Panc1 (cell line): ENCODE results near the gene USB1. TPM values are rescaled to one million over a fixed set of nuclear protein-coding genes. Genes with fewer than 3 reads are reported as not detected.

Source experiments
- ATAC-seq: fragments of 200-7000 bp; cut with Tn5 transposase; 2 replicates; pipeline ENCODE4 v1.9.1; 2020; ENCODE audit warnings: mild to moderate bottlenecking, moderate library complexity
- BruUV-seq: library from RNA; stranded (reverse); fragments of 400-500 nt; replicated peaks from 2 replicates; lab custom pipeline; 2021; lab: Mats Ljungman, UMichigan
- CTCF ChIA-PET: fragments of 300-600 bp; sonication (Branson Sonifier 250); formaldehyde crosslinking; loops from one replicate; lab custom pipeline; 2022; ENCODE audit warnings: antibody characterized with exemption; lab: Charles Lee
- POLR2A ChIA-PET: fragments of 300-600 bp; sonication (Branson Sonifier 250); formaldehyde crosslinking; loops from one replicate; lab custom pipeline; 2022; ENCODE audit warnings: antibody characterized with exemption; lab: Charles Lee
- DNase-seq: peaks from one replicate; pipeline ENCODE4 v3.0.0-alpha.2; 2010; ENCODE audit warnings: low read depth, low spot score
- H3K27ac ChIP-seq: 2 replicates; pipeline ENCODE4 v1.5.1; 2011; ENCODE audit warnings: mild to moderate bottlenecking, low read length, inconsistent platforms
- H3K27me3 ChIP-seq: fragments of 200-500 bp; sonication (Bioruptor generic); 2 replicates; pipeline ENCODE4 v1.6.0; 2014; ENCODE audit warnings: low read length, inconsistent platforms; ENCODE audit not compliant: control insufficient read depth, insufficient read depth
- H3K36me3 ChIP-seq: fragments of 200-500 bp; sonication (Bioruptor generic); 2 replicates; pipeline ENCODE4 v1.5.1; 2014; ENCODE audit warnings: inconsistent platforms, mild to moderate bottlenecking, low read length, moderate library complexity; ENCODE audit not compliant: control insufficient read depth, insufficient read depth
- H3K4me1 ChIP-seq: 2 replicates; pipeline ENCODE4 v1.5.1; 2011; ENCODE audit warnings: inconsistent platforms, mild to moderate bottlenecking, low read length, moderate library complexity; ENCODE audit not compliant: control insufficient read depth, insufficient read depth
- H3K4me3 ChIP-seq, 2 experiments: 2 replicates each; pipeline ENCODE4 v1.5.1; 2011 to 2012; ENCODE audit warnings: low read depth in 2 of 2, low read length in 2 of 2, mild to moderate bottlenecking in 2 of 2, inconsistent platforms in 1 of 2, moderate library complexity in 1 of 2
- H3K9me3 ChIP-seq: fragments of 200-500 bp; sonication (Bioruptor generic); 2 replicates; pipeline ENCODE4 v1.5.1; 2014; ENCODE audit warnings: low read depth, mild to moderate bottlenecking, inconsistent platforms, low read length, moderate library complexity; ENCODE audit not compliant: control insufficient read depth, insufficient read depth
- CTCF ChIP-seq: fragments of 450-650 bp; IDR thresholded peaks from 2 replicates; pipeline ENCODE4 v1.5.1; 2017; ENCODE audit warnings: mild to moderate bottlenecking
- POLR2AphosphoS5 ChIP-seq: IDR thresholded peaks from 2 replicates; pipeline ENCODE4 v1.6.1; 2012; ENCODE audit warnings: mild to moderate bottlenecking, low read depth, low read length, moderate library complexity
- REST ChIP-seq, 2 experiments: IDR thresholded peaks; 2 replicates each; pipeline ENCODE4 v1.6.1; 2011 to 2012; ENCODE audit warnings: low read depth in 2 of 2, control low read depth in 1 of 2, low read length in 1 of 2, mild to moderate bottlenecking in 1 of 2, moderate library complexity in 1 of 2; ENCODE audit not compliant: insufficient read depth in 1 of 2
- SIN3A ChIP-seq: IDR thresholded peaks from 2 replicates; pipeline ENCODE4 v1.6.1; 2012; ENCODE audit warnings: low read depth, mild to moderate bottlenecking, low read length, moderate library complexity, borderline replicate concordance; ENCODE audit not compliant: insufficient read depth
- TCF7L2 ChIP-seq: IDR thresholded peaks from 2 replicates; pipeline ENCODE4 v1.6.1; 2011; ENCODE audit warnings: mild to moderate bottlenecking, low read depth, low read length, inconsistent platforms
- in situ Hi-C: cut with HindIII; loops from 2 replicates; pipeline ENCODE4 v1.10.0; 2016; ENCODE audit warnings: low sequenced_read_pairs, low pct_unique_long_range_greater_than_20kb
- intact Hi-C: fragments of 100-400 bp; cut with micrococcal nuclease; formaldehyde crosslinking; loops from one replicate; pipeline ENCODE4 v1.10.0; 2022; ENCODE audit not compliant: unreplicated experiment
- total RNA-seq: library from RNA; stranded (reverse); gene quantifications from one replicate; pipeline ENCODE4 v1.2.1, GENCODE V29; 2021; ENCODE audit not compliant: unreplicated experiment

USB1 gene
- total RNA-seq, 1 experiment from 2014 or later, result 58.2 TPM

GRCh38 chr16:57981636-57982035 lies 19.6 kb upstream of the USB1 start:
- H3K4me3 ChIP-seq, result no peak overlapping the region
- intact Hi-C loops, result no loop called here
- ATAC-seq, result no peak
- no peak overlapping the region for H3K27ac ChIP-seq
- DNase-seq, result no peak
- in situ Hi-C loops, result no loop called here
- POLR2A ChIA-PET, result no interaction called here
- no peaks in the 10 kb centered on the region for H3K27me3 ChIP-seq
- no peaks in the 10 kb centered on the region for H3K4me1 ChIP-seq
- CTCF ChIA-PET, result no interaction called here
- no TSS peak for BruUV-seq
- TF ChIP-seq CTCF (no peak), REST (IDR thresholded peaks at IDR 0.05; ENCODE audit: insufficient read depth in 1 of 2, low read depth in 2 of 2, low read length in 1 of 2) (no peak), TCF7L2 (no peak), POLR2AphosphoS5 (no peak), SIN3A (no peak)
- H3K9me3 ChIP-seq, result no peaks in the 10 kb centered on the region
- H3K36me3 ChIP-seq, result no peaks in the 10 kb centered on the region

- no TSS peak for BruUV-seq
- Histone ChIP-seq H3K36me3 (no peaks in the 10 kb centered on the region), H3K9me3 (no peaks in the 10 kb centered on the region), H3K4me1 (no peaks in the 10 kb centered on the region), H3K27me3 (no peaks in the 10 kb centered on the region), H3K27ac (no peak overlapping the region), H3K4me3 (no peak overlapping the region)
- TF ChIP-seq TCF7L2, result no peak
- no peak for TF ChIP-seq POLR2AphosphoS5
- no peak for TF ChIP-seq SIN3A
- TF ChIP-seq CTCF, result no peak
- no peak for TF ChIP-seq REST (IDR thresholded peaks at IDR 0.05; ENCODE audit: insufficient read depth in 1 of 2, low read depth in 2 of 2, low read length in 1 of 2)
- in situ Hi-C loops (no loop called here), intact Hi-C loops (no loop called here)
- ChIA-PET CTCF (no interaction called here), POLR2A (no interaction called here)
- ATAC-seq (no peak), DNase-seq (no peak)
Measured at GRCh38 chr16:57982385-57982784, 18.8 kb upstream of the USB1 start.
